Fibroblast of villous mesenchyme (primary cell): ENCODE measurements around the gene SPPL3. TPM values are rescaled to one million over a fixed set of nuclear protein-coding genes. Genes with fewer than 3 reads are reported as not detected.
"Not testable (repeated sequence)": the region's sequence is repeated elsewhere in the genome, so short reads cannot be mapped to it uniquely, and the experiment has no call there.

Experiments
- DNase-seq: peaks from one replicate; pipeline ENCODE4 v3.0.0-alpha.2; 2010; ENCODE audit warnings: low read depth
- H3K4me3 ChIP-seq: 2 replicates; pipeline ENCODE4 v1.5.1; 2011; ENCODE audit warnings: low read depth, mild to moderate bottlenecking, low read length
- CTCF ChIP-seq: IDR thresholded peaks from 2 replicates; pipeline ENCODE4 v1.5.1; 2012; ENCODE audit warnings: low read depth, mild to moderate bottlenecking, low read length; ENCODE audit not compliant: insufficient read depth
- total RNA-seq: library from RNA; depleted of rRNA; stranded (reverse); fragments of >200 nt; gene quantifications from 2 replicates; pipeline ENCODE4 v1.2.3, GENCODE V29; 2012

Gene SPPL3
- 8.7 and 9.5 TPM in 2 replicates for total RNA-seq

- no peak for TF ChIP-seq CTCF
- H3K4me3 ChIP-seq: peak within 1 kb of the TSS; percentile 93
- DNase-seq: peak; percentile 85
Measured at GRCh38 chr12:120904197-120904773, at the start of gene SPPL3. Gene SPPL3, minus strand, starts transcription at chr12:120904358. Its CDS starts 491 bp downstream, at chr12:120903867.

GRCh38 chr12:120950807-120951206, 46.6 kb upstream of the SPPL3 start:
- no peak for TF ChIP-seq CTCF
- DNase-seq: no peak
- no peak overlapping the region for H3K4me3 ChIP-seq

GRCh38 chr12:120950260-120950799, 46.2 kb upstream of the SPPL3 start:
- not testable (repeated sequence) for DNase-seq, H3K4me3 ChIP-seq

GRCh38 chr12:120945516-120945915, 41.4 kb upstream of the SPPL3 start:
- DNase-seq, H3K4me3 ChIP-seq: not testable (repeated sequence)

- DNase-seq: peak; percentile 44
- TF ChIP-seq CTCF: peak; percentile 81
- H3K4me3 ChIP-seq: no peak overlapping the region
Measured at GRCh38 chr12:120944645-120945217, 40.6 kb upstream of the SPPL3 start.

GRCh38 chr12:120943482-120943881, 39.3 kb upstream of the SPPL3 start:
- TF ChIP-seq CTCF: no peak

GRCh38 chr12:120941846-120942405, 37.8 kb upstream of the SPPL3 start:
- no peak for TF ChIP-seq CTCF
- DNase-seq: no peak
- H3K4me3 ChIP-seq: no peak overlapping the region

More at GRCh38 chr12:120943482-120943881, 39.3 kb upstream of the SPPL3 start:
- H3K4me3 ChIP-seq: no peak overlapping the region
- DNase-seq: no peak

GRCh38 chr12:120941412-120941811, 37.3 kb upstream of the SPPL3 start:
- no peak overlapping the region for H3K4me3 ChIP-seq
- no peak for DNase-seq
- no peak for TF ChIP-seq CTCF
